Measurements from ENCODE around the gene PPP2R2D.
"Not testable (repeated sequence)": the region's sequence is repeated elsewhere in the genome, so short reads cannot be mapped to it uniquely, and the experiment has no call there.

Gene PPP2R2D

GRCh38 chr10:131880016-131880590, 20.7 kb upstream of the PPP2R2D start:
- Histone ChIP-seq H3K27me3 (ENCODE audit: insufficient read depth, low read depth) (peaks cover 40% of the 10 kb centered on the region), H2AFZ (ENCODE audit: low read depth) (no peak overlapping the region), H3K4me2 (no peak overlapping the region), H3K4me3 (IDR thresholded peaks at IDR 0.05; ENCODE audit: insufficient read depth, low read depth, low read length) (no peak overlapping the region), H3K27ac (no peak overlapping the region), H3K36me3 (ENCODE audit: insufficient read depth) (no peaks in the 10 kb centered on the region), H3K4me1 (ENCODE audit: low read depth, poor library complexity, severe bottlenecking) (no peaks in the 10 kb centered on the region), H3K79me2 (ENCODE audit: insufficient read depth, low read depth) (no peaks in the 10 kb centered on the region), H4K20me1 (ENCODE audit: insufficient read depth) (no peaks in the 10 kb centered on the region), H3K9ac (no peak overlapping the region)
- no peak for TF ChIP-seq CTCF (conservative IDR thresholded peaks at IDR 0.05; ENCODE audit: low read depth, low read length)

DNA sequence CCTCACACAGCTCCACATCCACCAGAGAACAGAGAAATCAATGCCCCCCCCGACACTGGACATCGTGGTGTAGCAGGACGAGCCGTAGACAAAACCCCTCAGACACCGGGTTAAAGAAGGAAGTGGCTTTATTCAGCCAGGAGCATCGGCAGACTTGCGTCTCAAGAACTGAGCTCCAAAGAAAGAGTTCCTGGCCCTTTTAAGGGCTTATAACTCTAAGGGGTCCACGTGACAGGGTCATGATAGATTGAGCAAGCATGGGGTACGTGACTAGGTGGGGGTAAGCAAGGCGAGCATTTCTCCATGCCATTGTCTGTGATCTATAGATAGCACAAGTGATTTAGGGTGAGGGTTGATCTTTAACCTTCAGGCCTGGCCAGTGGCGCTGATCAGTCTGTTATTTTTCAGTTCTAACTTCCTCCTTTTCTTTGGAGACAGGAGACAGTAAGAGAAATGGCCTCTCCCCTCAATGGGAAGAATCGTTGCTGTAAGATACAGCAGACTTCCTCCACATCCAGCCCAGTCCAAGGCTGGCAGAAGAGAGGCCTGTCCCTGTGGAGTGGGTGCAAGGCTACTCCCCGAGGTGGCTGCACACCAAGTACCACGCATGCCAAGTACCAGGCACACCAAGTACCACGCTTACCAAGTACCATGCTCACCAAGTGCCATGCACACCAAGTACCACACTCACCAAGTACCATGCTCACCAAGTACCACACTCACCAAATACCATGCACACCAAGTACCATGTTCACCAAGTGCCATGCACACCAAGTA, 19.5 kb upstream of the PPP2R2D start:
- Histone ChIP-seq H3K79me2 (ENCODE audit: insufficient read depth, low read depth) (no peaks in the 10 kb centered on the region), H3K36me3 (ENCODE audit: insufficient read depth) (no peaks in the 10 kb centered on the region), H3K27me3 (ENCODE audit: insufficient read depth, low read depth) (peaks cover 35% of the 10 kb centered on the region; the same call in 1 of the 2 replicates), H3K9ac (no peak overlapping the region), H3K4me3 (IDR thresholded peaks at IDR 0.05; ENCODE audit: insufficient read depth, low read depth, low read length) (no peak overlapping the region), H2AFZ (ENCODE audit: low read depth) (no peak overlapping the region), H3K27ac (no peak overlapping the region), H3K4me2 (no peak overlapping the region), H3K4me1 (ENCODE audit: low read depth, poor library complexity, severe bottlenecking) (no peaks in the 10 kb centered on the region), H4K20me1 (ENCODE audit: insufficient read depth) (no peaks in the 10 kb centered on the region)
- TF ChIP-seq CTCF (conservative IDR thresholded peaks at IDR 0.05; ENCODE audit: low read depth, low read length): no peak

- no peak for TF ChIP-seq CTCF (conservative IDR thresholded peaks at IDR 0.05; ENCODE audit: low read depth, low read length)
- Histone ChIP-seq H3K4me1 (ENCODE audit: low read depth, poor library complexity, severe bottlenecking) (no peaks in the 10 kb centered on the region), H3K27me3 (ENCODE audit: insufficient read depth, low read depth) (peaks cover 31% of the 10 kb centered on the region; the same call in 1 of the 2 replicates), H4K20me1 (ENCODE audit: insufficient read depth) (no peaks in the 10 kb centered on the region), H3K9ac (no peak overlapping the region), H3K4me2 (no peak overlapping the region), H3K4me3 (IDR thresholded peaks at IDR 0.05; ENCODE audit: insufficient read depth, low read depth, low read length) (no peak overlapping the region), H2AFZ (ENCODE audit: low read depth) (no peak overlapping the region), H3K79me2 (ENCODE audit: insufficient read depth, low read depth) (no peaks in the 10 kb centered on the region), H3K36me3 (ENCODE audit: insufficient read depth) (no peaks in the 10 kb centered on the region), H3K27ac (no peak overlapping the region)
These were observed 18.7 kb upstream of the PPP2R2D start for GRCh38 chr10:131882151-131882550.

DNA sequence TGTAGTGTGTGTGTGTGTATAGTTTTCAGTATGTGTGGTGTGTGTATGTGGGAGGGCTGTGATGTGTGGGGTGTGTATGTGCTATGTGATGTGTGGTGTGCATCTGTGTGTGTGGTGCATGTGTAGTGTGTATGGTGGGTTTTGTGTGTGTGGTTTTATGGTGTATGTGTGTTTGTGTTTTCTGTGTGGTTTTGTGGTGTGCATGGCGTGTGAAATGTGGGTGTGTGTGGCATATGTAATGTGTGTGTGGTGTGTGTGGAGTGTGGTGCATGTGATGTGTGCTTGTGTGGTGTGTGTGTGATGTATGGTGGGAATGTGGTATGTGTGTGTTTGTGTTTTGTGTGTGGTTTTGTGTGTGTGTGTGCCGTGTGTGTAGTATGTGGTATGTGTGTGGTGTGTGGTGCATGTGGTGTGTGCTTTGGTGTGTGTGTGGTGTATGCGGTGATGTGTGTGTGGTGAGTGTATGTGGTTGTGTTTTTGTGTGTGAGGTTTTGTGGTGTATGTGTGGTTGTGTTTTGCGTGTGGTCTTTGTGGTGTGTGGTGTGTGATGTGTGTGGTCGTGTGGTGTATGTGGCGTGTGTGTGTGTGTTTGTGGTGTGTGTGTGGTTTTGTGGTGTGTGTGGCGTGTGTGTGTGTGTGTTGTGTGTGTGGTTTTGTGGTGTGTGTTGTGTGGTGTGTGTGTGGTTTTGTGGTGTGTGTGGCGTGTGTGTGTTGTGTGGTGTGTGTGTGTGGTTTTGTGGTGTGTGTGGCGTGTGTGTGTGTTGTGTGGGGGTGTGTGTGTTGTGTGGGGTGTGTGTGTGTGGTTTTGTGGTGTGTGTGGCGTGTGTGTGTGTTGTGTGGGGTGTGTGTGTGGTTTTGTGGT, 18.0 kb upstream of the PPP2R2D start:
- TF ChIP-seq CTCF (conservative IDR thresholded peaks at IDR 0.05; ENCODE audit: low read depth, low read length): no peak
- H3K4me1 ChIP-seq (ENCODE audit: low read depth, poor library complexity, severe bottlenecking): no peaks in the 10 kb centered on the region

GRCh38 chr10:131883621-131884393, 17.0 kb upstream of the PPP2R2D start:
- not testable (repeated sequence) for H3K4me3 ChIP-seq (IDR thresholded peaks at IDR 0.05; ENCODE audit: insufficient read depth, low read depth, low read length); H3K4me1 ChIP-seq (ENCODE audit: low read depth, poor library complexity, severe bottlenecking); H4K20me1 ChIP-seq (ENCODE audit: insufficient read depth); H3K27ac ChIP-seq; H3K9ac ChIP-seq; H3K36me3 ChIP-seq (ENCODE audit: insufficient read depth); H3K4me2 ChIP-seq; H3K79me2 ChIP-seq (ENCODE audit: insufficient read depth, low read depth); H2AFZ ChIP-seq (ENCODE audit: low read depth)
- H3K27me3 ChIP-seq (ENCODE audit: insufficient read depth, low read depth): peaks cover 20% of the 10 kb centered on the region; the same call in 1 of the 2 replicates

More for the DNA sequence above, 18.0 kb upstream of the PPP2R2D start:
- no peaks in the 10 kb centered on the region for H3K36me3 ChIP-seq (ENCODE audit: insufficient read depth)
- no peak overlapping the region for H2AFZ ChIP-seq (ENCODE audit: low read depth)
- no peak overlapping the region for H3K9ac ChIP-seq
- H3K4me2 ChIP-seq: no peak overlapping the region
- no peaks in the 10 kb centered on the region for H4K20me1 ChIP-seq (ENCODE audit: insufficient read depth)
- no peak overlapping the region for H3K4me3 ChIP-seq (IDR thresholded peaks at IDR 0.05; ENCODE audit: insufficient read depth, low read depth, low read length)
- H3K79me2 ChIP-seq (ENCODE audit: insufficient read depth, low read depth): no peaks in the 10 kb centered on the region
- H3K27ac ChIP-seq: no peak overlapping the region
- H3K27me3 ChIP-seq (ENCODE audit: insufficient read depth, low read depth): peaks cover 26% of the 10 kb centered on the region; the same call in 1 of the 2 replicates
